Bronchial epithelial cell (primary cell): Measurements from ENCODE around the gene RITA1. TPM values are rescaled to one million over a fixed set of nuclear protein-coding genes. Genes with fewer than 3 reads are reported as not detected.

ENCODE experiments used
- DNase-seq: peaks from one replicate; pipeline ENCODE4 v3.0.0-alpha.2; 2010; ENCODE audit warnings: low read depth
- FAIRE-seq: peaks from 2 replicates; lab custom pipeline; 2011; peaks lifted over from hg19 to GRCh38; lab: Jason Lieb, UNC
- H3K27me3 ChIP-seq: 2 replicates; pipeline ENCODE4 v1.5.1; 2011; ENCODE audit warnings: low read length; ENCODE audit not compliant: control insufficient read depth, insufficient read depth
- H3K36me3 ChIP-seq: 2 replicates; pipeline ENCODE4 v1.5.1; 2011; ENCODE audit warnings: low read length; ENCODE audit not compliant: control insufficient read depth, insufficient read depth
- H3K4me3 ChIP-seq: 2 replicates; pipeline ENCODE4 v1.5.1; 2011; ENCODE audit warnings: mild to moderate bottlenecking, low read depth, low read length, control low read depth
- total RNA-seq: library from RNA; depleted of rRNA; stranded (reverse); fragments of >200 nt; gene quantifications from 2 replicates; pipeline ENCODE4 v1.2.1, GENCODE V29; 2014
- TF ChIP-seq, protein P1 (sequence below): IDR thresholded peaks from 2 replicates; pipeline ENCODE4 v1.5.1; 2011; ENCODE audit warnings: mild to moderate bottlenecking, moderate library complexity, low read length, control low read depth, inconsistent platforms; ENCODE audit not compliant: insufficient read depth, severe bottlenecking

The RITA1 gene
- total RNA-seq, 1 donor from 2014 or later: 17.6 TPM

DNA sequence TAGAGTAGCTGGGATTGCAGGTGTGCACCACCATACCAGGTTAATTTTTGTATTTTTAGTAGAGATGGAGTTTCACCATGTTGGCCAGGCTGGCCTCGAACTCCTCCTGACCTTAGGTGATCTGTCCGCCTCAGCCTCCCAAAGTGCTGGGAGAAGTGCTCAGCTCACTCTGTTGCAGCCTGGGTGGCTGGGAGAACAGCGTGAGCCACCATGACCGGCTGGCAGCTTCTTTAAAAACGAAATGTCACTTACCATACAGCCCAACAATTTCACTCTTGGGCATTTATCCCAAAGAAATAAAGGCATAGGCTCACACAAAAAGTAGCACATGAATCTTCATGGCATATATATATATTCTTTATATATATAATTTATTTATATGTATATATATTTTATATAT, 40.7 kb upstream of the RITA1 start:
- Histone ChIP-seq H3K4me3 (no peak overlapping the region), H3K27me3 (no peaks in the 10 kb centered on the region), H3K36me3 (no peaks in the 10 kb centered on the region)
- DNase-seq (no peak), FAIRE-seq (no peak)
- TF ChIP-seq, protein P1, sequence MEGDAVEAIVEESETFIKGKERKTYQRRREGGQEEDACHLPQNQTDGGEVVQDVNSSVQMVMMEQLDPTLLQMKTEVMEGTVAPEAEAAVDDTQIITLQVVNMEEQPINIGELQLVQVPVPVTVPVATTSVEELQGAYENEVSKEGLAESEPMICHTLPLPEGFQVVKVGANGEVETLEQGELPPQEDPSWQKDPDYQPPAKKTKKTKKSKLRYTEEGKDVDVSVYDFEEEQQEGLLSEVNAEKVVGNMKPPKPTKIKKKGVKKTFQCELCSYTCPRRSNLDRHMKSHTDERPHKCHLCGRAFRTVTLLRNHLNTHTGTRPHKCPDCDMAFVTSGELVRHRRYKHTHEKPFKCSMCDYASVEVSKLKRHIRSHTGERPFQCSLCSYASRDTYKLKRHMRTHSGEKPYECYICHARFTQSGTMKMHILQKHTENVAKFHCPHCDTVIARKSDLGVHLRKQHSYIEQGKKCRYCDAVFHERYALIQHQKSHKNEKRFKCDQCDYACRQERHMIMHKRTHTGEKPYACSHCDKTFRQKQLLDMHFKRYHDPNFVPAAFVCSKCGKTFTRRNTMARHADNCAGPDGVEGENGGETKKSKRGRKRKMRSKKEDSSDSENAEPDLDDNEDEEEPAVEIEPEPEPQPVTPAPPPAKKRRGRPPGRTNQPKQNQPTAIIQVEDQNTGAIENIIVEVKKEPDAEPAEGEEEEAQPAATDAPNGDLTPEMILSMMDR: no peak

- no peak for FAIRE-seq
- TF ChIP-seq, protein P1: no peak
- H3K4me3 ChIP-seq: no peak overlapping the region
- peaks cover 3% of the 10 kb centered on the region for H3K27me3 ChIP-seq
- peak; percentile 13 for DNase-seq
- H3K36me3 ChIP-seq: no peaks in the 10 kb centered on the region
Observed at GRCh38 chr12:113145720-113146551, 39.6 kb upstream of the RITA1 start.

DNA sequence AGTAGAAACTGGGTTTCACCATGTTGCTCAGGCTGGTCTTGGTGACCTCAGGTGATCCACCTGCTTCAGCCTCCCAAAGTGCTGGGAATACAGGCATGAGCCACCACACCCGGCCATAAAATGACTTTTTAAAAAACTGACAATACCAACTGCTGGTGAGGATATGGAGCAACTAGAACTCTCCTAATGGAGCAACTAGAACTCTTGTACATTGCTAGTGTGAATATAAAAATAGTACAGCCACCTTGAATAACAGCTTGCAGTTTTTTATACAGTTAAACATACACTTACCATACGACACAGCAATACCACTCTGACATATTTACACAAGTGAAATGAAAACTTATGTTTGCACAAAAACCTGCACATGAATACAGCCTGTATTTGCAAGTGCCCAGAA, 38.5 kb upstream of the RITA1 start:
- H3K4me3 ChIP-seq: no peak overlapping the region
- no peaks in the 10 kb centered on the region for H3K36me3 ChIP-seq
- FAIRE-seq (no peak), DNase-seq (no peak)
- TF ChIP-seq, protein P1: no peak
- peaks cover 7% of the 10 kb centered on the region for H3K27me3 ChIP-seq

GRCh38 chr12:113149361-113150150, 36.0 kb upstream of the RITA1 start, which contains the start of gene CFAP73:
TSS of gene CFAP73 (plus strand) at chr12:113149724. CDS start at chr12:113149858, 134 bp downstream.
- no peaks in the 10 kb centered on the region for H3K36me3 ChIP-seq
- TF ChIP-seq, protein P1: no peak
- H3K4me3 ChIP-seq: no peak within 1 kb of the TSS
- FAIRE-seq (no peak), DNase-seq (peak; percentile 63)
- H3K27me3 ChIP-seq: peaks cover 14% of the 10 kb centered on the region

DNA sequence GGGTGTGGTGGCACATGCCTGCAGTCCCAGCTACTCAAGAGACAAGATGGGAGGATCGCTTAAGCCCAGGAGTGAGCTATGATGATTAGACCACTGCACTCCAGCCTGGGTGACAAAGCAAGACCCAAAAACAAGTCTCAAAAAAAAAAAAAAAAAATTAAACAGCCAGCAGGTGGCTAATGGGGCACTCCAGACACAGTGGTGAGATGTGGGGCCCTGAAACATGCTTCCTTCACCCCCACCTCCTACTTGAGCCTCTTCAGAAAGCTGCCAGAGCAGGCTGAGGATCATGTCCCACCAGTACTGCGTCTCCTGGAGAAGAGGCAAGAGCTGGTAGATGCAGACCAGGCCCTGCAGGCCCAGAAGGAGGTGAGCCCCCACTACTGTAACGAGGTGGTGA, 33.9 kb upstream of the RITA1 start:
- Histone ChIP-seq H3K4me3 (no peak overlapping the region), H3K27me3 (peaks cover 14% of the 10 kb centered on the region), H3K36me3 (no peaks in the 10 kb centered on the region)
- DNase-seq: no peak
- no peak for FAIRE-seq
- TF ChIP-seq, protein P1: no peak
